Loucy (cell line): ENCODE results near the gene ADAR.

Experiments used
- H2AFZ ChIP-seq: fragments of 200-600 bp; sonication (generic); 2 replicates; pipeline ENCODE4 v1.6.0; 2016; ENCODE audit warnings: antibody characterized with exemption, mild to moderate bottlenecking, low read length, moderate library complexity
- H3F3A ChIP-seq: fragments of 200-600 bp; 2 replicates; pipeline ENCODE4 v1.6.0; 2016; ENCODE audit warnings: antibody characterized with exemption, low read depth, mild to moderate bottlenecking
- H3K27me3 ChIP-seq: fragments of 200-600 bp; sonication (generic); 2 replicates; pipeline ENCODE4 v1.6.1; 2014; ENCODE audit warnings: low read length, mild to moderate bottlenecking; ENCODE audit not compliant: insufficient read depth, poor library complexity, severe bottlenecking
- H3K36me3 ChIP-seq: fragments of 200-600 bp; sonication (generic); 2 replicates; pipeline ENCODE4 v1.6.1; 2016; ENCODE audit warnings: low read length; ENCODE audit not compliant: insufficient read depth
- H3K4me1 ChIP-seq: fragments of 200-600 bp; sonication (generic); 2 replicates; pipeline ENCODE4 v1.5.1; 2014; ENCODE audit warnings: low read length, mild to moderate bottlenecking; ENCODE audit not compliant: insufficient read depth, poor library complexity, severe bottlenecking
- H3K4me2 ChIP-seq: fragments of 200-600 bp; sonication (generic); 2 replicates; pipeline ENCODE4 v1.6.0; 2014; ENCODE audit warnings: antibody characterized with exemption, low read length, low read depth, mild to moderate bottlenecking; ENCODE audit not compliant: poor library complexity, severe bottlenecking
- H3K4me3 ChIP-seq: fragments of 200-600 bp; sonication (generic); 2 replicates; pipeline ENCODE4 v1.5.1; 2014; ENCODE audit warnings: low read length, mild to moderate bottlenecking, mixed read lengths; ENCODE audit not compliant: poor library complexity, severe bottlenecking
- H3K79me2 ChIP-seq: fragments of 200-600 bp; sonication (generic); 2 replicates; pipeline ENCODE4 v1.6.1; 2014; ENCODE audit warnings: low read length; ENCODE audit not compliant: insufficient read depth
- H3K9ac ChIP-seq: fragments of 200-600 bp; sonication (generic); 2 replicates; pipeline ENCODE4 v1.6.0; 2014; ENCODE audit warnings: mild to moderate bottlenecking, low read depth, low read length, moderate library complexity; ENCODE audit not compliant: poor library complexity, severe bottlenecking
- H3K9me2 ChIP-seq: fragments of 200-600 bp; sonication (generic); replicated peaks from 2 replicates; pipeline ENCODE4 v1.6.1; 2016; ENCODE audit warnings: low read depth, low read length, mixed read lengths
- H3K9me3 ChIP-seq: fragments of 200-600 bp; sonication (generic); 2 replicates; pipeline ENCODE4 v1.6.1; 2014; ENCODE audit warnings: mild to moderate bottlenecking, antibody characterized with exemption, low read length, low read depth; ENCODE audit not compliant: insufficient read depth
- H4K20me1 ChIP-seq: fragments of 200-600 bp; sonication (generic); 2 replicates; pipeline ENCODE4 v1.6.0; 2014; ENCODE audit warnings: antibody characterized with exemption, low read length, mild to moderate bottlenecking; ENCODE audit not compliant: insufficient read depth, poor library complexity, severe bottlenecking
- EZH2phosphoT487 ChIP-seq: fragments of 200-600 bp; IDR thresholded peaks from 2 replicates; pipeline ENCODE4 v1.6.1; 2018; ENCODE audit warnings: antibody characterized with exemption, mild to moderate bottlenecking, moderate library complexity, borderline replicate concordance
- TF ChIP-seq, protein P1 (sequence below): fragments of 200-600 bp; sonication (generic); conservative IDR thresholded peaks from 2 replicates; pipeline ENCODE4 v1.5.1; 2014; ENCODE audit warnings: mild to moderate bottlenecking, antibody characterized with exemption, low read length

Gene ADAR

GRCh38 chr1:154615411-154615810 is 7.4 kb upstream of the ADAR start:
- no peaks in the 10 kb centered on the region for H3K27me3 ChIP-seq
- H3K9me3 ChIP-seq = no peaks in the 10 kb centered on the region
- peaks cover 34% of the 10 kb centered on the region for H3K4me1 ChIP-seq
- H4K20me1 ChIP-seq = peaks cover 36% of the 10 kb centered on the region
- peaks cover 88% of the 10 kb centered on the region for H3K79me2 ChIP-seq
- H3F3A ChIP-seq = peaks cover 10% of the 10 kb centered on the region; the same call in 1 of the 2 replicates
- H3K36me3 ChIP-seq = no peaks in the 10 kb centered on the region
- no peaks in the 10 kb centered on the region for H3K9me2 ChIP-seq
- no peak overlapping the region for H2AFZ ChIP-seq
- no peak overlapping the region for H3K4me3 ChIP-seq
- TF ChIP-seq, protein P1, sequence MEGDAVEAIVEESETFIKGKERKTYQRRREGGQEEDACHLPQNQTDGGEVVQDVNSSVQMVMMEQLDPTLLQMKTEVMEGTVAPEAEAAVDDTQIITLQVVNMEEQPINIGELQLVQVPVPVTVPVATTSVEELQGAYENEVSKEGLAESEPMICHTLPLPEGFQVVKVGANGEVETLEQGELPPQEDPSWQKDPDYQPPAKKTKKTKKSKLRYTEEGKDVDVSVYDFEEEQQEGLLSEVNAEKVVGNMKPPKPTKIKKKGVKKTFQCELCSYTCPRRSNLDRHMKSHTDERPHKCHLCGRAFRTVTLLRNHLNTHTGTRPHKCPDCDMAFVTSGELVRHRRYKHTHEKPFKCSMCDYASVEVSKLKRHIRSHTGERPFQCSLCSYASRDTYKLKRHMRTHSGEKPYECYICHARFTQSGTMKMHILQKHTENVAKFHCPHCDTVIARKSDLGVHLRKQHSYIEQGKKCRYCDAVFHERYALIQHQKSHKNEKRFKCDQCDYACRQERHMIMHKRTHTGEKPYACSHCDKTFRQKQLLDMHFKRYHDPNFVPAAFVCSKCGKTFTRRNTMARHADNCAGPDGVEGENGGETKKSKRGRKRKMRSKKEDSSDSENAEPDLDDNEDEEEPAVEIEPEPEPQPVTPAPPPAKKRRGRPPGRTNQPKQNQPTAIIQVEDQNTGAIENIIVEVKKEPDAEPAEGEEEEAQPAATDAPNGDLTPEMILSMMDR = no peak
- TF ChIP-seq EZH2phosphoT487 = no peak
- H3K9ac ChIP-seq = no peak overlapping the region
- H3K4me2 ChIP-seq = peak overlapping the region; percentile 21

DNA sequence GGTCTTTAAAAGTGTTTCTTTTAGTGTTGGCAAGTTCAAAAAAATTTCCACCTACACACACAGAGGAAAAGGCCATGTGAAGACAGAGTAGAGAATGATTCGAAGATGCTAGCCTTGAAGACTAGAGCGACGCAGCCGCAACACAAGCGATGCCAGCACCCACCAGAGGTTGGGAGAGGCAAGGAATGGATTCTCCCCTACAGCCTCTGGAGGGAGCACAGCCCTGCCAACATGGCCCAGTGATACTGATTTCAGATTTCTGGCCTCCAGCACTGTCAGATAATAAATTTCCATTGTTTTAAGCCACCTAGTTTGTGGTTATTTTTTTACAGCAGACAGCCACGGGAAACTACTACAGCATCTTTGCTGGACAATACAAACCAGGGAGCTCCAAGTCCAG is 6.9 kb upstream of the ADAR start:
- peaks cover 37% of the 10 kb centered on the region for H3K4me1 ChIP-seq
- no peak overlapping the region for H2AFZ ChIP-seq
- H3K36me3 ChIP-seq = no peaks in the 10 kb centered on the region
- H3K9me2 ChIP-seq = no peaks in the 10 kb centered on the region
- peak overlapping the region; percentile 21 for H3K4me2 ChIP-seq
- H3K9ac ChIP-seq = no peak overlapping the region
- H4K20me1 ChIP-seq = peaks cover 36% of the 10 kb centered on the region
- no peaks in the 10 kb centered on the region for H3K9me3 ChIP-seq
- TF ChIP-seq EZH2phosphoT487 = no peak
- TF ChIP-seq, protein P1 = peak; percentile 30
- no peaks in the 10 kb centered on the region for H3K27me3 ChIP-seq
- no peak overlapping the region for H3K4me3 ChIP-seq
- peaks cover 88% of the 10 kb centered on the region for H3K79me2 ChIP-seq
- H3F3A ChIP-seq = peaks cover 12% of the 10 kb centered on the region; the same call in 1 of the 2 replicates

GRCh38 chr1:154614247-154614646 is 6.3 kb upstream of the ADAR start:
- no peak overlapping the region for H2AFZ ChIP-seq
- H3K36me3 ChIP-seq = no peaks in the 10 kb centered on the region
- no peak overlapping the region for H3K4me3 ChIP-seq
- TF ChIP-seq, protein P1 = no peak; the same call in 1 of the 2 replicates
- TF ChIP-seq EZH2phosphoT487 = no peak
- H3K4me2 ChIP-seq = no peak overlapping the region
- no peaks in the 10 kb centered on the region for H3K27me3 ChIP-seq
- H3K9ac ChIP-seq = no peak overlapping the region
- peaks cover 12% of the 10 kb centered on the region; the same call in 1 of the 2 replicates for H3F3A ChIP-seq
- no peaks in the 10 kb centered on the region for H3K9me2 ChIP-seq
- H3K9me3 ChIP-seq = no peaks in the 10 kb centered on the region
- H4K20me1 ChIP-seq = peaks cover 34% of the 10 kb centered on the region
- peaks cover 88% of the 10 kb centered on the region for H3K79me2 ChIP-seq
- H3K4me1 ChIP-seq = peaks cover 38% of the 10 kb centered on the region
